KMS-11 (cell line): ENCODE results near the gene SLC22A13.
"Not testable (repeated sequence)": the region's sequence is repeated elsewhere in the genome, so short reads cannot be mapped to it uniquely, and the experiment has no call there.

Experiments
- H2AFZ ChIP-seq: fragments of 200-600 bp; sonication (generic); 2 replicates; pipeline ENCODE4 v1.6.1; 2016; ENCODE audit warnings: antibody characterized with exemption, mixed run types, low read depth
- H3K27ac ChIP-seq: fragments of 200-600 bp; sonication (generic); 2 replicates; pipeline ENCODE4 v1.6.1; 2016; ENCODE audit warnings: mild to moderate bottlenecking, mixed run types
- H3K27me3 ChIP-seq: fragments of 200-600 bp; sonication (generic); 2 replicates; pipeline ENCODE4 v1.6.1; 2017; ENCODE audit warnings: mild to moderate bottlenecking, low read depth, mixed run types, moderate library complexity; ENCODE audit not compliant: insufficient read depth
- H3K36me3 ChIP-seq: fragments of 200-600 bp; sonication (generic); 2 replicates; pipeline ENCODE4 v1.6.1; 2017; ENCODE audit warnings: mild to moderate bottlenecking, mixed run types; ENCODE audit not compliant: insufficient read depth
- H3K4me1 ChIP-seq: fragments of 200-600 bp; sonication (generic); 2 replicates; pipeline ENCODE4 v1.6.1; 2016; ENCODE audit warnings: mild to moderate bottlenecking, low read depth, mixed run types; ENCODE audit not compliant: poor library complexity, severe bottlenecking
- H3K4me2 ChIP-seq: fragments of 200-600 bp; sonication (generic); 2 replicates; pipeline ENCODE4 v1.7.0; 2016; ENCODE audit warnings: mild to moderate bottlenecking, mixed run types
- H3K4me3 ChIP-seq: fragments of 200-600 bp; sonication (generic); IDR thresholded peaks from 2 replicates; pipeline ENCODE4 v1.6.1; 2017; ENCODE audit warnings: low read depth, low read length, mixed read lengths; ENCODE audit not compliant: insufficient read depth
- H3K79me2 ChIP-seq: fragments of 200-600 bp; sonication (generic); 2 replicates; pipeline ENCODE4 v1.6.1; 2016; ENCODE audit warnings: low read depth, mixed run types; ENCODE audit not compliant: insufficient read depth
- H3K9ac ChIP-seq: fragments of 200-600 bp; sonication (generic); 2 replicates; pipeline ENCODE4 v1.6.1; 2016; ENCODE audit warnings: mild to moderate bottlenecking, mixed run types
- H4K20me1 ChIP-seq: fragments of 200-600 bp; sonication (generic); 2 replicates; pipeline ENCODE4 v1.6.1; 2016; ENCODE audit warnings: mild to moderate bottlenecking, mixed run types; ENCODE audit not compliant: insufficient read depth
- TF ChIP-seq, protein P1 (sequence below): fragments of 200-600 bp; sonication (generic); conservative IDR thresholded peaks from 2 replicates; pipeline ENCODE4 v1.6.1; 2017; ENCODE audit warnings: low read depth, mild to moderate bottlenecking, antibody characterized with exemption, low read length, moderate library complexity, mixed read lengths

The SLC22A13 gene

DNA sequence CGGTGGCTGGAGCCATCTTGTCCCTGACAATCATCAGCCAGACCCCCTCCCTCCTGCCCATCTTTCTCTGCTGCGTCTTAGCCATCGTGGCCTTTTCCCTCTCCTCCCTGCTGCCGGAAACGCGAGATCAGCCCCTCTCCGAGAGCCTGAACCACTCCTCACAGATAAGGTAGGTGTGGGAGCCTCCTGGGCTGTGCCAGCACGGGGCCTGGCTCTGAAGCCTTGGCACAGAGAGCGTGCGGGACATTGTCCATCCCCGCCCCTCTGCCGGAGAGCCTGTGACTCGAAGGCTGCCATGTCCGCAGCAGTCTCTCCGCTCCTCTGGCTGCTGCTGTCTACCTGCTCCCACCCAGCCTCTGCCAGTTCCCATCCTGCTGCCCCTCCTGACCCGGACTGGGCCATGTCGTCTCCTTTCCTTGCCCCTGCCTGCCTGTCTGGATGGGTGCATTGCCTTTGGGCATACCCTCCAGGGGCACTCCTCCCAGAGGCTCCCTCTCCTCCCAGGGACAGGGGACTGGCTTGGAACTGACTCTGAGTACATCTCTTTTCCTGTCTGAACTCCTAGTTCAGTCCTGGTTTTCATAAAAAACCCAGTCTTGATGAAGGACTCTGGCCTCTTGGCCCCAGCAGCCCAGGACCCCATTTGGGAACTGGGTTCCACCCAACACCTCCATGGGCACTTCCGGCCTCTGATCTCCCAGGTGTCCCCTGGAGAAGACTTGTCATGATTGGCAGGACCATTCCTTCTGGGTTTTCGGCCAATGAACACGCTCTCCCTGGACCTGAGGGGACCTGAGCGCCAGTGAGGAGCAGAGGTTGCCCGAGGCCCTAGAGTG lies 51.0 kb downstream of the SLC22A13 start:
- H4K20me1 ChIP-seq: no peaks in the 10 kb centered on the region
- H2AFZ ChIP-seq: no peak overlapping the region
- no peak overlapping the region for H3K27ac ChIP-seq
- H3K36me3 ChIP-seq: no peaks in the 10 kb centered on the region
- no peak overlapping the region for H3K4me3 ChIP-seq
- no peak overlapping the region for H3K4me2 ChIP-seq
- TF ChIP-seq, protein P1, sequence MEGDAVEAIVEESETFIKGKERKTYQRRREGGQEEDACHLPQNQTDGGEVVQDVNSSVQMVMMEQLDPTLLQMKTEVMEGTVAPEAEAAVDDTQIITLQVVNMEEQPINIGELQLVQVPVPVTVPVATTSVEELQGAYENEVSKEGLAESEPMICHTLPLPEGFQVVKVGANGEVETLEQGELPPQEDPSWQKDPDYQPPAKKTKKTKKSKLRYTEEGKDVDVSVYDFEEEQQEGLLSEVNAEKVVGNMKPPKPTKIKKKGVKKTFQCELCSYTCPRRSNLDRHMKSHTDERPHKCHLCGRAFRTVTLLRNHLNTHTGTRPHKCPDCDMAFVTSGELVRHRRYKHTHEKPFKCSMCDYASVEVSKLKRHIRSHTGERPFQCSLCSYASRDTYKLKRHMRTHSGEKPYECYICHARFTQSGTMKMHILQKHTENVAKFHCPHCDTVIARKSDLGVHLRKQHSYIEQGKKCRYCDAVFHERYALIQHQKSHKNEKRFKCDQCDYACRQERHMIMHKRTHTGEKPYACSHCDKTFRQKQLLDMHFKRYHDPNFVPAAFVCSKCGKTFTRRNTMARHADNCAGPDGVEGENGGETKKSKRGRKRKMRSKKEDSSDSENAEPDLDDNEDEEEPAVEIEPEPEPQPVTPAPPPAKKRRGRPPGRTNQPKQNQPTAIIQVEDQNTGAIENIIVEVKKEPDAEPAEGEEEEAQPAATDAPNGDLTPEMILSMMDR: no peak
- H3K27me3 ChIP-seq: no peaks in the 10 kb centered on the region
- no peaks in the 10 kb centered on the region for H3K4me1 ChIP-seq
- H3K9ac ChIP-seq: no peak overlapping the region
- no peaks in the 10 kb centered on the region for H3K79me2 ChIP-seq

DNA sequence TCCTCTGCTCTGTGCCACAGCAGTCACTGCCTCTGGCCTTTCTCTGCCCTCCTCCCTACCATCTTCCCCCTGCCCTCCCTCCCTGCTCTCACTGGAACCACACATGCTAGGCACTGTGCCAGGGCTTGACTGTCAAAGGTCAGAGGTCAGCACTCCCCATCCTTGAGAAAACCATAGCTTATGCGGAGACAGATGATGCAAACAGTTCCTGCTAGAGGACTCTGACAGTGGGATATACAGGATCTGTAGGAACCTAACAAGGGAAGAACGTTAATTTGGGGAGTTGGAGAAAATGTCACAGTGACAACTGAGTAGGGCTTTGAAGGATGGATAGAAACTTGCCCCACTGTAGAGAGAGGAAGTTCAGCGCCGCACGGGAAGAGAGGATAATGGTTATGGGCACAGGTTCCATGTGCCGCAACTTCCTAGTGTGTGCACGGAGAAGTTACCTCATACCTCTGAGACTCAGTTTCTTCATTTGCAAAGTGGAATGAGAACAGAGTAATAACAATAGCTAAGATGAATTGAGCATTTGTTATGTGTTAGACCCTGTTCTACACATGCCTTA lies 51.7 kb downstream of the SLC22A13 start:
- H3K27me3 ChIP-seq: no peaks in the 10 kb centered on the region
- H3K4me3 ChIP-seq: no peak overlapping the region
- no peaks in the 10 kb centered on the region for H3K36me3 ChIP-seq
- H3K4me2 ChIP-seq: no peak overlapping the region
- H4K20me1 ChIP-seq: no peaks in the 10 kb centered on the region
- H3K79me2 ChIP-seq: no peaks in the 10 kb centered on the region
- TF ChIP-seq, protein P1: no peak
- no peak overlapping the region for H3K27ac ChIP-seq
- H3K9ac ChIP-seq: no peak overlapping the region
- no peak overlapping the region for H2AFZ ChIP-seq
- H3K4me1 ChIP-seq: no peaks in the 10 kb centered on the region

DNA sequence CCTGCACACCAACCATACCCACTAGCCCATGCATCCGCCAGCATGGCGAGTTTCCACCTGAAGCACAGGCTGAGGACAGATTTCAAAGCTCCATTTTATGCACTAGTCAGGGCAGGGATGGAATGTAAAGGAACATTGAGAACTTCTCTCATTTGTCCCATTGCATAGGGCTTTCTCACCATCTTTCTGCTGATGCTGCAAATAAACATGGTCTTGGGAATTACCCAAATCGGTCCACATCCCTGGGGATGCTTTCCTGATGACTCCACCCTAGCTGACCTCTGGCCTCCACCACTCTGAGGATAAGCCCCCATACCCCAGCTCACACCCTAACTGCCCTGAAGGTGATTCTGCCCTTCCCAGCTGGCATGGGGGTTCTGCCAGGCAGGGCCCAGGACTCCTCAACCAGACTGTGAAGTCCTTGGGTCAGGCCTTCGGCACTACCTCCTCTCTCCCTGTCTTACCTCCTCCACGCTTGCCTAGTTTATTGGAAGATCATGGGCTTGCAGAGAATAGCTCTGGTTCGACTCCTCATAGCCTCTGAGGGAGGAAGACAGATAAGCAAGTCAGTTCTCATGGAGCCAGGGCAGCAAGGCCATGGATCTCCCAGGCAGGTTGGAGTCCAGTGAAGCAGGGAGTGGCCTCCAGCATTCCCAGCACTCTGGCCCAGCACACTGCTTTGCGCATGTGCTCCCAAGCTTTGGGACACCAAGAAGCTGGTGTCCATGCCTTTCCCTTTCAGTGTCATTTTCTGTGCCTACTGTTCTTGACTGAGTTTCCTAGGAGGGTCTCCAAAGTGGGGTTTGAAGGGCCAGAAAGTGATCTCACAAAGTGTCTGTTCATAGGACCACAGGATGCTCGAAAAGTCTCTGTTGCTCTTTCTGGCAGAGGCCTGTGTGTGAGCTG lies 53.4 kb downstream of the SLC22A13 start:
- no peak overlapping the region for H3K4me2 ChIP-seq
- H3K9ac ChIP-seq: no peak overlapping the region
- H2AFZ ChIP-seq: no peak overlapping the region
- H3K36me3 ChIP-seq: no peaks in the 10 kb centered on the region
- no peaks in the 10 kb centered on the region for H3K79me2 ChIP-seq
- H3K27ac ChIP-seq: no peak overlapping the region
- H4K20me1 ChIP-seq: no peaks in the 10 kb centered on the region
- H3K4me3 ChIP-seq: no peak overlapping the region
- no peaks in the 10 kb centered on the region for H3K27me3 ChIP-seq
- no peaks in the 10 kb centered on the region for H3K4me1 ChIP-seq
- TF ChIP-seq, protein P1: no peak

DNA sequence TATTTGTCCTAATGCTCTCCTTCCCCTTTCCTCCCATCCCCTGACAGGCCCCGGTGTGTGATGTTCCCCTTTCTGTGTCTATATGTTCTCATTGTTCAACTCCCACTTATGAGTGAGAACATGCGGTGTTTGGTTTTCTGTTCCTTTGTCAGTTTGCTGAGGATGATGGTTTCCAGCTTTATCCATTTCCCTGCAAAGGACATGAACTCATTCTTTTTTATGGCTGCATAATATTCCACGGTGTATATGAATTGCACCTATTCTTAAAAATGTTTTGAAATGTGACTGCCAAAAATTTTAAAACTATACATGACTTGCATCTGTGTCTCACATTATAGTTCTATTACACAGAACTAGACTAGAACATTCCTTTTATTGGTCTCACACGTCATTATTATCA lies 55.0 kb downstream of the SLC22A13 start:
- not testable (repeated sequence) for H3K27me3 ChIP-seq, H3K79me2 ChIP-seq, H3K36me3 ChIP-seq, H2AFZ ChIP-seq, H3K4me3 ChIP-seq, H3K9ac ChIP-seq, H3K27ac ChIP-seq, H3K4me2 ChIP-seq, H3K4me1 ChIP-seq, H4K20me1 ChIP-seq
